Small intestine (tissue), 7 donors: Measurements from ENCODE around the gene C8G. TPM values are rescaled to one million over a fixed set of nuclear protein-coding genes. Genes with fewer than 3 reads are reported as not detected.

ENCODE experiments used
- DNase-seq, 2 donors: peaks; one replicate each; pipeline versions ENCODE4 v3.0.0 to v3.0.0-alpha.2; 2013
- FAIRE-seq: peaks from 2 replicates; lab custom pipeline; 2012; peaks lifted over from hg19 to GRCh38; lab: Jason Lieb, UNC
- H3K27ac ChIP-seq, 3 donors: one replicate each; pipeline ENCODE4 v1.5.1; 2013; ENCODE audit warnings: low read length in 2 of 3, mild to moderate bottlenecking in 2 of 3, control low read depth in 1 of 3, inconsistent platforms in 1 of 3, low read depth in 1 of 3, moderate library complexity in 1 of 3
- H3K27me3 ChIP-seq, 3 donors: one replicate each; pipeline ENCODE4 v1.6.1; 2013; ENCODE audit warnings: low read length in 3 of 3, inconsistent platforms in 1 of 3; ENCODE audit not compliant: control insufficient read depth in 3 of 3, insufficient read depth in 3 of 3
- H3K36me3 ChIP-seq, 3 donors: one replicate each; pipeline ENCODE4 v1.6.1; 2013; ENCODE audit warnings: low read length in 3 of 3, inconsistent platforms in 1 of 3, low read depth in 1 of 3, mild to moderate bottlenecking in 1 of 3, moderate library complexity in 1 of 3; ENCODE audit not compliant: control insufficient read depth in 3 of 3, insufficient read depth in 2 of 3
- H3K4me1 ChIP-seq, 3 donors: one replicate each; pipeline ENCODE4 v1.6.1; 2013; ENCODE audit warnings: low read length in 2 of 3, inconsistent platforms in 1 of 3, low read depth in 1 of 3, mild to moderate bottlenecking in 1 of 3, moderate library complexity in 1 of 3; ENCODE audit not compliant: control insufficient read depth in 3 of 3, insufficient read depth in 2 of 3
- H3K4me3 ChIP-seq, 3 donors: one replicate each; pipeline ENCODE4 v1.5.1; 2013; ENCODE audit warnings: low read length in 3 of 3, control low read depth in 1 of 3, inconsistent platforms in 1 of 3, low read depth in 1 of 3, mild to moderate bottlenecking in 1 of 3, moderate library complexity in 1 of 3
- H3K9me3 ChIP-seq, 2 donors: one replicate each; pipeline ENCODE4 v1.6.1; 2013; ENCODE audit warnings: low read depth in 1 of 2, low read length in 1 of 2; ENCODE audit not compliant: control insufficient read depth in 2 of 2, insufficient read depth in 1 of 2
- whole genome bisulfite sequencing, 3 donors: extraction: QIAGEN DNeasy Blood & Tissue Kit; methylation state at CpG; one replicate each; pipeline ENCODE4 v1.1.7; 2013; 5-methylcytosine and 5-hydroxymethylcytosine counted together
- polyA plus RNA-seq, 4 donors: library from polyadenylated mRNA; stranded (reverse) in 3 of 4; unstranded in 1 of 4; fragments of 200-250 nt in 3 of 4; fragments of 120-200 nt in 1 of 4; gene quantifications; one replicate each; pipeline versions ENCODE4 v1.2.1 to v1.2.3, GENCODE V29; 2013
- donor health status: healthy with polysubstance abuse.
- donor health status: control.
- donor health status: control.
- donor health status: Bipolar disorder and iron deficiency.
- donor health status: healthy.

C8G gene
- polyA plus RNA-seq, 4 donors: 13.6 to 106 (median 61.3) TPM

DNA sequence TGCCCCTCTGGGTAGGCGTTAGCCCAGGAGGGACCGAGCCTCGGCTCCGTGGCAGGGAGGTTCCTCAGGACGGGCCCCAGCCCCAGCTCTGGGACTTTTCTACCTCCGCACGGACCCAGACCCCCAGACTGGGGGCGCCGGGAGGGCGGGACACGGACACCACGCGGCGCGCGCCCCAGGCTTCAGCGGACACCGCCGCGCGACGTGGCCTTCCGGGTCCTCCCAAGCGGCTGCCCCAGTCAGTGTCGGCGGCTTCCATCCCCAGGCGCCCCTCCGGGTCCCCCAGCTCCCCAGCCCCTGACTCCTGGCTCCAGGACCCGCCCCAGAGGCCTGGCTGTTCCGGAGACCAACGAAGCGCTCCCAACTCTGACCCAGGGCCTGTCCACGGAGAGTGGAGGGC is 40.8 kb downstream of the C8G start:
- Histone ChIP-seq H3K4me1 (peaks cover 0 to 5% (median 0%) of the 10 kb centered on the region in 3 donors), H3K36me3 (no peaks in the 10 kb centered on the region), H3K27ac (no peak overlapping the region), H3K4me3 (no peak overlapping the region), H3K9me3 (peaks cover 0 to 7% of the 10 kb centered on the region in 2 donors), H3K27me3 (peaks cover 3 to 37% (median 6%) of the 10 kb centered on the region in 3 donors)
- FAIRE-seq (no peak), DNase-seq (no peak)
- 22 to 26% (median 22%) methylated on average over 19 to 33 of the region's 33 CpGs for WGBS, 3 donors

DNA sequence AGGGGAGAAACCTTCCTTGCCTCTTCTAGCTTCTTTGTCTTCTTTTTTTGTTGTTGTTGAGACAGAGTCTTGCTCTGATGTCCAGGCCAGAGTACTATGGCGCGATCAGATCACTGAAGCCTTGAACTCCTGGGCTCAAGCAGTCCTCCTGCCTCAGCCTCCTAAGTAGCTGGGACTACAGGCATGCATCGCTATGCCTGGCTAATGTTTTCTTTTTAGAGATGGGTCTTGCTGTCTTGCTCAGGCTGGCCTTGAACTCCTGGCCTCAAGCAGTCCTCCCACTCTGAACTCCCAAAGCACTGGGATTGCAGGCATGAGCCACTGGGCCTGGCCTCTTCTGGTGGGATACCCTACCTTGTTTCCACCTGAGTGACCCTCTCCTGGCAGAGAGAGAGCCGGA is 43.8 kb downstream of the C8G start:
- Histone ChIP-seq H3K4me3 (no peak overlapping the region), H3K4me1 (peaks cover 0 to 20% (median 2%) of the 10 kb centered on the region in 3 donors), H3K9me3 (peaks cover 0 to 12% of the 10 kb centered on the region in 2 donors), H3K27me3 (peaks cover 3 to 38% (median 6%) of the 10 kb centered on the region in 3 donors), H3K27ac (no peak overlapping the region), H3K36me3 (peaks cover 0 to 6% (median 0%) of the 10 kb centered on the region in 3 donors)
- FAIRE-seq (no peak), DNase-seq (no peak)
- 91 to 96% (median 93%) methylated on average over 4 of the region's 4 CpGs for WGBS, 3 donors

DNA sequence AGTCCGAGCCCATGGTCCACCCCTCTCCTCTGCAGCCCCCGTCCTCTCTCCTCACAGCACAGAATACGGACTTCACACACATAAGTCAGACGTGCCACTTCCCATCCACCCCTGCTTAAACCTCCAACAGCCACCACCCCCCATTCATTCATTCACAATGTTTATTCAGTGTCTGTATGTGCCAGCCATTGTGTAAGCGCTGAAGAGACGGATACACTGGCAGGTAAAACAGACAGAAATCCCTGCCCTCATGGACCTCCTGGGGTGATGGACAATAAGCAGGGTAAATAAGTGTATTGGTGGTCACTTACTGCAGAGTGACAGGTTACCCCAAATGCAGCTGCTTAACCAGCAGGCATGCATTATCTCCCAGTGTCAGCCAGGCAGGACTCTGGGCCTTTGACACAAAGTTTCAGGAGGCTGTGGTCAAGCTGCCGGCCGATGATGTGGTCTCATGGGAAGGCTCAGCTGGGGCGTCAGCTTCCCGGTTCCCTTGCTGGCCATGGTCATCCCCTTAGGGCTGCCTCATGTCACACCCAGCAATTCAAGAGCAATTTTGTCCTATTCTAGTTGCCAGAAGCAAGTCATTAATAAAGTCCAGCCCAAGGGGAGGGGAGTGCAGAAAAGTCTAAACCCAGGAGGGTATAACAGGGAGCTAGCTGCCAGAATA is 45.3 kb downstream of the C8G start:
- WGBS, 3 donors: 82 to 83% (median 83%) methylated on average over 10 of the region's 10 CpGs
- DNase-seq (no peak), FAIRE-seq (no peak)
- Histone ChIP-seq H3K27me3 (peaks cover 0 to 36% (median 3%) of the 10 kb centered on the region in 3 donors), H3K36me3 (peaks cover 0 to 13% (median 0%) of the 10 kb centered on the region in 3 donors), H3K4me1 (peaks cover 2 to 27% (median 3%) of the 10 kb centered on the region in 3 donors), H3K4me3 (no peak overlapping the region), H3K27ac (no peak overlapping the region), H3K9me3 (peaks cover 0 to 12% of the 10 kb centered on the region in 2 donors)

DNA sequence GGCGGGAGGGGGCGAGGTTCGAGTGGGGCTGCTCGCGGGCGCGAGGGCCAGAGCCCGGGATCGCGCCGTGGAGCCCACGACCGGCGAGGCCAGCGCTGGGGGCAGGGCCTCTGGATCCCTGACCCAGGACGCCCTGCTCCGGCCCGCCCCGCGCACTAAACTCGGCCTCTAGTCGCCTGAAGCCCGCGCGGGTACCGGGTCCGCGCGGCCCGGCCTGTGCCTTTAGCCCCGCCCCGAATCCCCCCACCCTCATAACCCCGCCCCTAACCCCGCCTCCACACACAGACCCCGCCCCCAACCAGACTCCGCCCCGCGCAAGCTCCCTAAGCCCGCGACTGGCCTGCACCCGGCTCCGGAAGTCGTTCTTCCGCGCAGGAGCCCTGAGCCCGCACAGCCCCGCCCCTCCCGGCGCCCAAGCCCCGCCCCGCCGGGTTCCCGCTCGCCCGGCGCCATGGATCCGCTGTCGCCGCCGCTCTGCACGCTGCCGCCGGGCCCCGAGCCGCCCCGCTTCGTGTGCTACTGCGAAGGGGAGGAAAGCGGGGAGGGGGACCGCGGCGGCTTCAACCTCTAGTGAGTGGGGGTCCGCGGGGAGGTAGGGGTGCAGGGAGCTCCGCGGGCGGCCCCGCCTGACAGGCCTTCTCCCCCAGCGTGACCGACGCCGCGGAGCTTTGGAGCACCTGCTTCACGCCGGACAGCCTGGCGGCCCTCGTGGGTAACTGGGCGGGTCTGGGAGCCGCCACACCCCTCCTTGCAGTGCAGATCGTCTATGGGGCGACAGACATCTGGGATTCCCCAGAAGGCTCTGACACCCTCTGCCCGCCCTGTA is 47.2 kb downstream of the C8G start, which contains the start of gene PAXX:
Gene PAXX, plus strand, starts transcription at position 430 of the 826 bp plus-strand sequence. Its CDS starts 22 bp downstream, at position 452.
- peaks cover 2 to 45% (median 11%) of the 10 kb centered on the region in 3 donors for H3K4me1 ChIP-seq
- H3K9me3 ChIP-seq: peaks cover 0 to 12% of the 10 kb centered on the region in 2 donors
- peaks cover 0 to 13% (median 0%) of the 10 kb centered on the region in 3 donors for H3K36me3 ChIP-seq
- peak within 1 kb of the TSS; percentile 65 to 76 (median 71) for H3K4me3 ChIP-seq
- DNase-seq (peak; percentile 90 to 94), FAIRE-seq (no peak)
- H3K27ac ChIP-seq: peak within 1 kb of the TSS; percentile 53 to 92 (median 91)
- WGBS, 3 donors: 0 to 1% (median 0%) methylated on average over 57 to 92 of the region's 92 CpGs
- H3K27me3 ChIP-seq: peaks cover 0 to 37% (median 0%) of the 10 kb centered on the region in 3 donors

DNA sequence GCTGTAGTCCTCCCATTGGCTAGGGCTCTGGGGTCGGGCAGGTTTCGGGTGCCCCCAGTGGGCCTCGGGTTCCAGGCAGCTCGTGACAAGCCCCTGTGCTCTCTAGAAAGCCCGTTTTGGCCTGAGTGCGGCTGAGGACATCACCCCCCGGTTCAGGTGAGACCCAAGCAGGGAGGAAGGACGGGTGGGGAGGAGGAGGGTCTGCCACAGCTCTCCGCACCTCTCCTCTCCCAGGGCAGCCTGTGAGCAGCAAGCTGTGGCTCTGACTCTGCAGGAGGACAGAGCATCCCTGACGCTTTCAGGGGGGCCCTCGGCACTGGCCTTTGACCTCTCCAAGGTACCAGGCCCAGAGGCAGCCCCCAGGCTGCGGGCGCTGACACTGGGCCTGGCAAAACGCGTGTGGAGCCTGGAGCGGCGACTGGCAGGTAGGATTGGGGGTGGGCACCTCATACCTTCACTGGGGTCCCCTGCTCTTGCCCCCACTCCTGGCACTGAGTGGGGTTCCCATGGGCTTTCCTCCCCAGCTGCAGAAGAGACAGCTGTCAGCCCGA is 47.9 kb downstream of the C8G start:
- Histone ChIP-seq H3K36me3 (peaks cover 0 to 13% (median 0%) of the 10 kb centered on the region in 3 donors), H3K9me3 (peaks cover 0 to 12% of the 10 kb centered on the region in 2 donors), H3K4me1 (peaks cover 2 to 48% (median 11%) of the 10 kb centered on the region in 3 donors), H3K27me3 (peaks cover 0 to 40% (median 0%) of the 10 kb centered on the region in 3 donors), H3K27ac (peak overlapping the region in 2 of 3 donors; percentile 78 to 80), H3K4me3 (peak overlapping the region; percentile 65 to 76 (median 71))
- 27 to 40% (median 31%) methylated on average over 18 of the region's 18 CpGs for WGBS, 3 donors
- DNase-seq (no peak), FAIRE-seq (no peak)

DNA sequence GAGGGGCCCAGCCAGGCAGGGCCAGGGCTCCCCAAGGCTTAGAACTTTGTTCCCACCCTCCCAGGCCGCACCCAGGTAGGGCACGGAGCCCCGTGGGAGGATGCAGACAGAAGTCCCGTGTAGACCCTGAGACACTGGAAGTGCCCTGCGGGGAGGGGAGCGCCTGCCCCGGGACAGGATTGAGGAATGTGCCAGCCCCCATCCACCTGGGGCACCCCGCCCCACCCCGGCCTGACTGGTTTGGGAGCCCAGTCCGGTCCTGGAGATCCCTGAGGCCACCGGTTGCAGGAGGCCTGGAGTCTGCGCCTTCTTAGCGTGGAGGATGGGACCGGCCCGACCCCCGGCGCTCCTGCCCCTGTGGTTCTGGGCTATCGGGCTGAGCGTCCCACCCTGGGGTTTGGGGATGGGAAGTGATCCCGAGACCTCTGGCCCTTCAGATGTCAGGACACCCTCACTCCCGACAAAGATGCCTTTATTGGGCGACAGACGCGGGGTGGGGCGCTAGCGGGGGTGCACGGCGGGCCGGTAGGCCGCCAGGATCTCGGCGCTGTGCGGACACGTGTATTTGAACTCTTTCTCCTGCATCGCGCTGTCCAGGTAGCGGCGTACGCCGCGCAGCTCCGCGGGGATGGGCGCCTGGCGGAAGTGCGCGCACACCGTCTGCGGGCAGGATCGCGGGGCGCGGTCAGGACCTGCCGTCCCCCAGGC is 49.3 kb downstream of the C8G start:
- no peak overlapping the region for H3K27ac ChIP-seq
- H3K36me3 ChIP-seq: peaks cover 0 to 13% (median 0%) of the 10 kb centered on the region in 3 donors
- peaks cover 0 to 12% of the 10 kb centered on the region in 2 donors for H3K9me3 ChIP-seq
- H3K27me3 ChIP-seq: peaks cover 0 to 42% (median 0%) of the 10 kb centered on the region in 3 donors
- 51 to 65% (median 64%) methylated on average over 47 to 54 of the region's 54 CpGs for WGBS, 3 donors
- peaks cover 2 to 48% (median 11%) of the 10 kb centered on the region in 3 donors for H3K4me1 ChIP-seq
- no peak overlapping the region for H3K4me3 ChIP-seq
- DNase-seq: no peak
- no peak for FAIRE-seq

DNA sequence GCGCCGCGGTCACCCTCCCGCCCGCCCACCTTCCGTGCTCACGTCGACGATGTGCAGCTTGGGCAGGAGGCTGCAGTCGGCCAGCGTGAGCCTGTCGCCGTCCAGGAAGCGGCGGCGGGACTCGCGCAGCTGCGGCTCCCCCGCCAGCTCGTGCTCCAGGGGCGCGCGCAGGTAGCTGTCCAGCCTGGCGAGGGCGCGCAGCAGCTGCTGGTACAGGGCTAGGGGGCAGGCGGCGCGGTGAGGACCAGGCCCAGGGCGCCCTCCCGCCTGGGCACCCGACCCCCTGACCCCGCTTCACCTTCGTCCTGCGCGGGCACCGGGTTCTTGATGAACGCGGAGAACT is 49.8 kb downstream of the C8G start:
- H3K27ac ChIP-seq: no peak overlapping the region
- WGBS, 3 donors: 27 to 35% (median 33%) methylated on average over 29 to 40 of the region's 40 CpGs
- peaks cover 2 to 48% (median 11%) of the 10 kb centered on the region in 3 donors for H3K4me1 ChIP-seq
- H3K27me3 ChIP-seq: peaks cover 0 to 42% (median 0%) of the 10 kb centered on the region in 3 donors
- FAIRE-seq (no peak), DNase-seq (peak; percentile 16 to 53)
- H3K9me3 ChIP-seq: peaks cover 0 to 12% of the 10 kb centered on the region in 2 donors
- no peak overlapping the region for H3K4me3 ChIP-seq
- peaks cover 0 to 13% (median 0%) of the 10 kb centered on the region in 3 donors for H3K36me3 ChIP-seq
